ENCODE measurements around the gene DGCR6.
"Not testable (repeated sequence)": the region's sequence is repeated elsewhere in the genome, so short reads cannot be mapped to it uniquely, and the experiment has no call there.

Gene DGCR6

GRCh38 chr22:18929459-18929858 lies 23.3 kb downstream of the DGCR6 start:
- no peak for DNase-seq (ENCODE audit: low read depth in 1 of 2, low spot score in 1 of 2)

DNA sequence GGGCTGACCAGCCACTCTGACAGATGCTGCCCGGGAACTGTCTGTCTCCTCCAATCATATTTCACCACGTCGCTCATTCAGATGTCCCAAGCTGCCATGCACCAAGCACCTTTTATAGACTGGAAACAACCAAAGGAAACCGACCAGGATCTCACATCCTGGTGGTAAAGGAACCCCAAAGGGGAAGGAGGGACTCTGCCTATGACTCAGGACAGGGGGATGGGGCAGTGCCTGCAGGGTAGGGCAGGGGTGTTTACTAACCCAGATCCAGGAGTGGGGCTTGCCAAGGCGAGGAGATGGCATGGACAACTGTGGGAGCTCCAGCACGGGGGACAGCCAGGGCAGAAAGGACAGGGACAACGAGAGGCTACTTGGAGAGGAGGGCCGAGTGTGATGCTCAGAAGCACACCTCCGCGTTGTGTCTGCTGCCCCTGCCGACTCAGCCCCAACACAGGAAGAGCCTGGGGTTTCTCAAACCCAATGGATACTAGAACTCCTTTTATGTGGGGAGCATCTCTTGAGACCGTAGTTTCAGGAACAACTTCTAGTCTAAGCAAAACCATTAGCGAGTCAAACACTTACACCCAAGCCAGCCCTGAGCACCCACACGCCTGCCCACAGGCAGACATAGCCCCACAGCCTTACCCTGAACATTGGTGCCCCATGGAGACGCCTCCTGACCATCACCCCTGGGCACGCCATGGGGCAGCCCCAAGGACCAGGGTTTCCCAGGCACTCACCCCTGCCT lies 26.0 kb downstream of the DGCR6 start:
- DNase-seq (ENCODE audit: low read depth in 1 of 2, low spot score in 1 of 2) = no peak

DNA sequence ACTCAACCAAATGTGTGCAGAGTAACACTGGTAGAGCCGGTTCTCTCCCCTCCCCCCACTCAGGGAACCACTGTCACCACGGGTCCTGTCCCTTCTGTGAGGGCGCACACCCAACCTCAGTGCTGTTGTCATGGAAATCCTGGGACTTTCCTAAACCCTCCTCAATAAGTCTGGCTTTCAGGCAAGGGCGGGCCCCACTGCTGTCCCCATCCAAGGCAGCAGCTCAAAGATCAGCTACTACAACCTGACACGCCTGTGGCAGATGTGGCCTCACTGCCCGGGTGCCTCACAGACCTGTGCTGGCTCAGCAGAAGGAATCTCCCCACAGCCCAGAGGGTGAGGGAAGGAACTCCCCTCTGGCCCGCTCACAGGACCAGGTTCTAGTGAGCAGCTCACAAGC lies 27.8 kb downstream of the DGCR6 start:
- DNase-seq (ENCODE audit: low read depth in 1 of 2, low spot score in 1 of 2) = no peak

GRCh38 chr22:18934688-18935087 lies 28.6 kb downstream of the DGCR6 start:
- not testable (repeated sequence) for DNase-seq (ENCODE audit: low read depth in 1 of 2, low spot score in 1 of 2)

GRCh38 chr22:18935889-18936529 lies 29.9 kb downstream of the DGCR6 start, which contains the start of gene PRODH:
TSS of gene PRODH (minus strand) at chr22:18936293. CDS start at chr22:18936287, 6 bp downstream.
- DNase-seq (ENCODE audit: low read depth in 1 of 2, low spot score in 1 of 2) = no peak

DNA sequence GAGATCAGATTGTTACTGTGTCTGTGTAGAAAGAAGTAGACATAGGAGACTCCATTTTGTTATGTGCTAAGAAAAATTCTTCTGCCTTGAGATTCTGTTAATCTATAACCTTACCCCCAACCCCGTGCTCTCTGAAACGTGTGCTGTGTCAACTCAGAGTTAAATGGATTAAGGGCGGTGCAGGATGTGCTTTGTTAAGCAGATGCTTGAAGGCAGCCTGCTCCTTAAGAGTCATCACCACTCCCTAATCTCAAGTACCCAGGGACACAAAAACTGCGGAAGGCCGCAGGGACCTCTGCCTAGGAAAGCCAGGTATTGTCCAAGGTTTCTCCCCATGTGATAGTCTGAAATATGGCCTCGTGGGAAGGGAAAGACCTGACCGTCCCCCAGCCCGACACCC lies 32.6 kb downstream of the DGCR6 start:
- DNase-seq (ENCODE audit: low read depth in 1 of 2, low spot score in 1 of 2) = not testable (repeated sequence)

- DNase-seq (ENCODE audit: low read depth in 1 of 2, low spot score in 1 of 2) = not testable (repeated sequence)
Observed at GRCh38 chr22:18947105-18947504, 41.0 kb downstream of the DGCR6 start.

- DNase-seq (ENCODE audit: low read depth in 1 of 2, low spot score in 1 of 2) = no peak
Observed at GRCh38 chr22:18947905-18948304, 41.8 kb downstream of the DGCR6 start.

DNA sequence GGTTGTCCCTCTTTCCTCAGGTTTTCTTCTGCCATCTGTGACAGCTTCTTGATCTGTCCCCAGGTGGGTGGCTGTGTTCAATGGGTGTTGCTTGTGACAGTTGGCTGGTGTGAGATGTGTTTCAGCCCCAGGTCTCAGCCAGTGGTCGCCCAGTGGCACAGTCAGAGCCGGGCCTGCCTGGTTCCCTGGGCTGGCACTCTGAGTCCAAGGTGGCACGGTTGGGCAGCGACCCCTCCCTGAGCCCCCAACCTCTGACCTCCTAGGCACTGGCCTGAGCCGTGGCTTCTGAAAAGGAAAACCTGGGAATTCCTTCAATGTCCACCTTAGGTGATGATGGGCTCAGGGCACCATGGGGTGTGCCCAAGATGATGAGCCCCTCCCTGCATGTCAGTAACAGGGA lies 44.0 kb downstream of the DGCR6 start:
- DNase-seq (ENCODE audit: low read depth in 1 of 2, low spot score in 1 of 2) = no peak

- DNase-seq (ENCODE audit: low read depth in 1 of 2, low spot score in 1 of 2) = no peak
Observed at GRCh38 chr22:18952022-18952421, 45.9 kb downstream of the DGCR6 start.

DNA sequence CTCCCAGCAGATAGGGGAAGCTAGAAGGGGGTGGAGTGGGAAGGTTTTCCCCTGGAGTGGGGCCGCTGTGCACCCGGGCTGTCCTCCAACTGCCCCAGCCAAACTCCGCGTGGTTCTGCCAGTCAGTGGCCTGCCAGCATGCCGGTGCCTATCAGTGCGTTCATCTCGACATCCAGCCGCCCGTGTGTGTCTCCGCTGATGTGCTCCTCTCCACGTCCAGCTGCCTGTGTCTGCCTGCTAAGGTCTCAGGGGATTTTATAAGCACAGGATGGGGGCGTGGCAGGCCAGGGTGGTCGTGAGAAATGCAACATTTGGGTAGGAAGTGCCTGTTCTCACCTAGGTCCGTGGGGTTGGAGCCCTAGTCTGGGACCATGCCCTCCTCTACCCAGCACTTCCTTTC lies 47.0 kb downstream of the DGCR6 start:
- not testable (repeated sequence) for DNase-seq (ENCODE audit: low read depth in 1 of 2, low spot score in 1 of 2)

DNA sequence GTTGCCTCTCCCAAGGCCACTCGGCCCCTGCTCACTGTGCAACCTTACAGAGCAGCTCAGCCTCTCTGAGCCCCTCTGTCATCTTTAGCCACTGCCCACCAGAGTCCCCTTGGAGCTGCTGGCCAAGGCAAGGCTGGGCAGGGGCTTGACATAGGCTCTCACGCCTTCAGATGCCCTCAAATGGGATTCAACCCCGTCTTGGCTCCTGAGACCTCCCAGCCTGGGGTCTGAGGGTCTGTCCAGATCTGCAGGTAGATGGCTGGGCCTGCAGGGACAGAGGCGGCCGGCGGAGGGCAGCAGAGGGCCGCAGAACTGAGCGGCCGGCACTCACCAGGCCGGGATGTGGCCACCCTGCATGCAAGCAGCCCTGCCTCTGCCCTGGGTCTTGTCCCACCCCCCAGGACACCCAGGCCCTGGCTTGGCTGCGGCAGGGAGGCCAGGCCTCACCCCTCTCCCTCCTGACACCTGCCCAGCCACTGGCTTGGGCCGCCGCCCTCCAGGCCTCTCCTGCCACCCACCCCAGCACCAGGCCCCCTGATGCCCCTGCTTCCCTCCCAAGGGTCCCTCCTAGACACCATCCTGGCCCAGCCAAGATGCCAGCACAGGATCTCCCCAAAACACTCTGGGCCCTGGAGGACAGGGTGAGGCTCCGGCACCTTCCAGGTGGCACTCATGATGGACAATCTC lies 48.3 kb downstream of the DGCR6 start:
- DNase-seq (ENCODE audit: low read depth in 1 of 2, low spot score in 1 of 2) = peak; percentile 18 to 41

GRCh38 chr22:18954990-18955571 lies 49.0 kb downstream of the DGCR6 start:
- no peak for DNase-seq (ENCODE audit: low read depth in 1 of 2, low spot score in 1 of 2)

DNA sequence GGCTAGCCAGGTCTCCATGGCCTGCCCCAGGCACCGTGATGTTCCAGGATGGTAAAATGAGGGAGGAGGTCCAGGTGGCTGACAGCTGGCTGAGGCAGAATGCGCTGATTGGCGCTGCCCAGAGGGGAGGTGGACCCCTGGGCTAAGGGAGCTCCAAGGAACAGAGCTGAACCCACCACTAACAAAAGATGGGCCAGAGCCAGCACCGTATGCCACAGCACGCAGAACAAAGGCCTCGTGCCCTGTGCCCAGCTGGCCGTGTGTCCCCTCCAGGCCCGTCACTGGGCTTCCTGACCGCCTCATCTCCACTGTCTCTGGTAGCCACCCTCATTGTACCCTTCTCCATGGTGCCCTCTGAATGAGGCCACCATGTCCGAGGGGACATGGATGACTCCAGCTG lies 49.6 kb downstream of the DGCR6 start:
- DNase-seq (ENCODE audit: low read depth in 1 of 2, low spot score in 1 of 2) = no peak

- DNase-seq (ENCODE audit: low read depth in 1 of 2, low spot score in 1 of 2) = not testable (repeated sequence)
Observed at GRCh38 chr22:18956121-18956895, 50.2 kb downstream of the DGCR6 start.

GRCh38 chr22:18956956-18957355 lies 50.8 kb downstream of the DGCR6 start:
- not testable (repeated sequence) for DNase-seq (ENCODE audit: low read depth in 1 of 2, low spot score in 1 of 2)

- not testable (repeated sequence) for DNase-seq (ENCODE audit: low read depth in 1 of 2, low spot score in 1 of 2)
Observed at GRCh38 chr22:18957621-18958320, 51.7 kb downstream of the DGCR6 start.

GRCh38 chr22:18958321-18958705 lies 52.2 kb downstream of the DGCR6 start:
- not testable (repeated sequence) for DNase-seq (ENCODE audit: low read depth in 1 of 2, low spot score in 1 of 2)

GRCh38 chr22:18958738-18959137 lies 52.6 kb downstream of the DGCR6 start:
- DNase-seq (ENCODE audit: low read depth in 1 of 2, low spot score in 1 of 2) = not testable (repeated sequence)

- DNase-seq (ENCODE audit: low read depth in 1 of 2, low spot score in 1 of 2) = not testable (repeated sequence)
Observed at GRCh38 chr22:18959266-18959665, 53.1 kb downstream of the DGCR6 start.

Measured in activated CD4-positive, alpha-beta T cell treated with anti-CD3 and anti-CD28 coated beads, Interleukin-2, amount 50 U/mL, for 24 hours (primary cell).